ENCODE measurements around the gene RIOK2. TPM values are rescaled to one million over a fixed set of nuclear protein-coding genes. Genes with fewer than 3 reads are reported as not detected.

Gene RIOK2
- total and polyA plus RNA-seq, 12 donors, result 4.2 to 41.9 (median 22.3) TPM

GRCh38 chr5:97111004-97111403 is 72.0 kb downstream of the RIOK2 start:
- no peaks in the 10 kb centered on the region for H3K27me3 ChIP-seq
- intact Hi-C loops (cut with DNase I), result no loop called here
- no peak for TF ChIP-seq POLR2A (IDR thresholded peaks at IDR 0.05)
- TF ChIP-seq CTCF (IDR thresholded peaks at IDR 0.05), result no peak
- 84 to 89% (median 87%) methylated on average over 5 of the region's 5 CpGs for WGBS, 4 donors
- H3K27ac ChIP-seq, result no peak overlapping the region
- no peaks in the 10 kb centered on the region for H3K4me1 ChIP-seq (replicated peaks in 1 of 2)
- H3K9me3 ChIP-seq (replicated peaks in 1 of 3), result no peaks in the 10 kb centered on the region
- DNase-seq, result no peak
- H3K4me3 ChIP-seq, result no peak overlapping the region
- no peaks in the 10 kb centered on the region for H3K36me3 ChIP-seq (replicated peaks in 1 of 2)

Small RNA genes lying within 50 kb of the gene (small RNA-seq; reads per million reads assigned to genes)
- gene RNU1-73P, result 0 reads per million in 2 donors

Other genes with a start within 250 kb of the RIOK2 start
- gene LNPEP, start 247.2 kb downstream of the RIOK2 start, total RNA-seq, result 10 to 100 TPM; 13.1 to 35.4 (median 23.1) TPM
- gene LNPEP, start 247.2 kb downstream of the RIOK2 start, polyA plus RNA-seq, result 1 to 10 TPM; 2.3 to 9.8 (median 3.2) TPM
- under 1 TPM in 1 of 9 donors, not detected in 8; 0.33 TPM for gene LIX1, start 40.6 kb downstream of the RIOK2 start, total RNA-seq
- under 1 TPM in 2 of 3 donors, not detected in 1; 0.03 to 0.18 TPM for gene LIX1, start 40.6 kb downstream of the RIOK2 start, polyA plus RNA-seq